K562 (cell line): Measurements from ENCODE around the gene TOX2.

Experiments
- EWSR1 ChIP-seq: fragments of 450-650 bp; IDR thresholded peaks from 2 replicates; pipeline ENCODE4 v1.6.1; 2018; ENCODE audit warnings: borderline replicate concordance, mild to moderate bottlenecking, low read depth, moderate library complexity; ENCODE audit not compliant: partially characterized antibody
- JUNB ChIP-seq: fragments of 450-650 bp; formaldehyde crosslinking; conservative IDR thresholded peaks from 2 replicates; pipeline ENCODE4 v1.4.0; 2020; ENCODE audit warnings: mild to moderate bottlenecking
- MYC ChIP-seq, 2 experiments: fragments of 250-450 bp in 1 of 2; sonication (Bioruptor Pico) in 1 of 2; IDR thresholded peaks; 2 replicates each; pipeline versions ENCODE4 v1.5.1 to v1.6.1; 2012 to 2021; ENCODE audit warnings: low read depth in 2 of 2, borderline replicate concordance in 1 of 2, improper control_type of control experiment in 1 of 2, low read length in 1 of 2, mild to moderate bottlenecking in 1 of 2, moderate library complexity in 1 of 2
- NBN ChIP-seq: fragments of 450-650 bp; IDR thresholded peaks from 2 replicates; pipeline ENCODE4 v1.6.1; 2016; ENCODE audit warnings: low read depth, mild to moderate bottlenecking
- POLR2A ChIP-seq: fragments of 450-650 bp; conservative IDR thresholded peaks from 2 replicates; pipeline ENCODE4 v1.6.1; 2016
- RAD51 ChIP-seq: fragments of 450-650 bp; IDR thresholded peaks from 2 replicates; pipeline ENCODE4 v1.7.1; 2016; ENCODE audit warnings: low read depth, mild to moderate bottlenecking, borderline replicate concordance
- RBM25 ChIP-seq: fragments of 200-400 bp; formaldehyde crosslinking; IDR thresholded peaks from 2 replicates; pipeline ENCODE4 v1.6.1; 2018; ENCODE audit warnings: low read length, low read depth, moderate library complexity; ENCODE audit not compliant: severe bottlenecking
- SRSF1 ChIP-seq: fragments of 200-400 bp; formaldehyde crosslinking; IDR thresholded peaks from 2 replicates; pipeline ENCODE4 v1.6.1; 2017; ENCODE audit warnings: mild to moderate bottlenecking, low read depth, low read length, moderate library complexity
- ZNF121 ChIP-seq: sonication (generic); formaldehyde crosslinking; conservative IDR thresholded peaks from 2 replicates; pipeline ENCODE4 v1.8.0; 2022; ENCODE audit warnings: missing genetic modification reagents
- ZNF444 ChIP-seq: fragments of 250-450 bp; sonication (Bioruptor Pico); IDR thresholded peaks from 2 replicates; pipeline ENCODE4 v1.4.0; 2020; ENCODE audit warnings: mild to moderate bottlenecking, moderate library complexity
- TF ChIP-seq, protein P1 (sequence below), 3 experiments: IDR thresholded peaks in 2 of 3; conservative IDR thresholded peaks in 1 of 3; 2 replicates each; pipeline ENCODE4 v1.5.1; 2011 to 2012; ENCODE audit warnings: low read length in 3 of 3, mild to moderate bottlenecking in 3 of 3, control low read depth in 2 of 3, improper control_type of control experiment in 1 of 3, inconsistent platforms in 1 of 3, low read depth in 1 of 3, mixed read lengths in 1 of 3, moderate library complexity in 1 of 3; ENCODE audit not compliant: insufficient read depth in 2 of 3
- TF ChIP-seq, protein P2 (sequence below): fragments of 250-450 bp; sonication (Bioruptor Pico); IDR thresholded peaks from 2 replicates; pipeline ENCODE4 v1.5.0; 2021
- TF ChIP-seq, protein P3 (sequence below), 2 experiments: fragments of 450-650 bp in 1 of 2; sonication (generic) in 1 of 2; formaldehyde crosslinking in 1 of 2; IDR thresholded peaks; 2 replicates each; pipeline versions ENCODE4 v1.7.1 to v1.9.0; 2016 to 2022; ENCODE audit warnings: inconsistent platforms in 1 of 2, mild to moderate bottlenecking in 1 of 2, missing genetic modification reagents in 1 of 2

DNA sequence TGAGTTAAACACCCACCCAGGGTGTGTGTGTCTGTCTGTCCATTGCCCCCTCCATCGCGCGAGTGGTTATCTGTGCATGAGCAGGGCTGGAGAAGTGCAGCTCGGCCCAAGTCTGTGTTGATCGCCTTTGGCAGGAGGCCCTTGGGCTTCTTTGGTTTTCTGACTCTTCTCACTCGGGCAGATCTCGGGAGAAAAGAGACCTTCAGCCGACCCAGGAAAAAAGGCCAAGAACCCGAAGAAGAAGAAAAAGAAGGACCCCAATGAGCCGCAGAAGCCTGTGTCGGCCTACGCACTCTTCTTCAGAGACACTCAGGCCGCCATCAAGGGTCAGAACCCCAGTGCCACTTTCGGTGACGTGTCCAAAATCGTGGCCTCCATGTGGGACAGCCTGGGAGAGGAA, 139.5 kb downstream of the TOX2 start:
- no peak for TF ChIP-seq NBN
- TF ChIP-seq SRSF1: no peak
- TF ChIP-seq, protein P1, sequence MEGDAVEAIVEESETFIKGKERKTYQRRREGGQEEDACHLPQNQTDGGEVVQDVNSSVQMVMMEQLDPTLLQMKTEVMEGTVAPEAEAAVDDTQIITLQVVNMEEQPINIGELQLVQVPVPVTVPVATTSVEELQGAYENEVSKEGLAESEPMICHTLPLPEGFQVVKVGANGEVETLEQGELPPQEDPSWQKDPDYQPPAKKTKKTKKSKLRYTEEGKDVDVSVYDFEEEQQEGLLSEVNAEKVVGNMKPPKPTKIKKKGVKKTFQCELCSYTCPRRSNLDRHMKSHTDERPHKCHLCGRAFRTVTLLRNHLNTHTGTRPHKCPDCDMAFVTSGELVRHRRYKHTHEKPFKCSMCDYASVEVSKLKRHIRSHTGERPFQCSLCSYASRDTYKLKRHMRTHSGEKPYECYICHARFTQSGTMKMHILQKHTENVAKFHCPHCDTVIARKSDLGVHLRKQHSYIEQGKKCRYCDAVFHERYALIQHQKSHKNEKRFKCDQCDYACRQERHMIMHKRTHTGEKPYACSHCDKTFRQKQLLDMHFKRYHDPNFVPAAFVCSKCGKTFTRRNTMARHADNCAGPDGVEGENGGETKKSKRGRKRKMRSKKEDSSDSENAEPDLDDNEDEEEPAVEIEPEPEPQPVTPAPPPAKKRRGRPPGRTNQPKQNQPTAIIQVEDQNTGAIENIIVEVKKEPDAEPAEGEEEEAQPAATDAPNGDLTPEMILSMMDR (IDR thresholded peaks at IDR 0.05 in 2 of 3, conservative IDR thresholded peaks at IDR 0.05 in 1 of 3; ENCODE audit: insufficient read depth in 2 of 3, low read depth in 1 of 3, low read length in 3 of 3): no peak
- TF ChIP-seq EWSR1: no peak
- no peak for TF ChIP-seq RAD51
- no peak for TF ChIP-seq RBM25
- TF ChIP-seq POLR2A: no peak
- no peak for TF ChIP-seq JUNB (CRISPR knock-in tag)
- no peak for TF ChIP-seq MYC (IDR thresholded peaks at IDR 0.05; ENCODE audit: low read depth, low read length)
- TF ChIP-seq MYC (CRISPR knock-in tag; IDR thresholded peaks at IDR 0.05; ENCODE audit: borderline replicate concordance, low read depth): no peak
- no peak for TF ChIP-seq ZNF121
- TF ChIP-seq, protein P2, sequence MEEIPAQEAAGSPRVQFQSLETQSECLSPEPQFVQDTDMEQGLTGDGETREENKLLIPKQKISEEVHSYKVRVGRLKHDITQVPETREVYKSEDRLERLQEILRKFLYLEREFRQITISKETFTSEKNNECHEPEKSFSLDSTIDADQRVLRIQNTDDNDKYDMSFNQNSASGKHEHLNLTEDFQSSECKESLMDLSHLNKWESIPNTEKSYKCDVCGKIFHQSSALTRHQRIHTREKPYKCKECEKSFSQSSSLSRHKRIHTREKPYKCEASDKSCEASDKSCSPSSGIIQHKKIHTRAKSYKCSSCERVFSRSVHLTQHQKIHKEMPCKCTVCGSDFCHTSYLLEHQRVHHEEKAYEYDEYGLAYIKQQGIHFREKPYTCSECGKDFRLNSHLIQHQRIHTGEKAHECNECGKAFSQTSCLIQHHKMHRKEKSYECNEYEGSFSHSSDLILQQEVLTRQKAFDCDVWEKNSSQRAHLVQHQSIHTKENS (CRISPR knock-in tag): no peak
- TF ChIP-seq, protein P3, sequence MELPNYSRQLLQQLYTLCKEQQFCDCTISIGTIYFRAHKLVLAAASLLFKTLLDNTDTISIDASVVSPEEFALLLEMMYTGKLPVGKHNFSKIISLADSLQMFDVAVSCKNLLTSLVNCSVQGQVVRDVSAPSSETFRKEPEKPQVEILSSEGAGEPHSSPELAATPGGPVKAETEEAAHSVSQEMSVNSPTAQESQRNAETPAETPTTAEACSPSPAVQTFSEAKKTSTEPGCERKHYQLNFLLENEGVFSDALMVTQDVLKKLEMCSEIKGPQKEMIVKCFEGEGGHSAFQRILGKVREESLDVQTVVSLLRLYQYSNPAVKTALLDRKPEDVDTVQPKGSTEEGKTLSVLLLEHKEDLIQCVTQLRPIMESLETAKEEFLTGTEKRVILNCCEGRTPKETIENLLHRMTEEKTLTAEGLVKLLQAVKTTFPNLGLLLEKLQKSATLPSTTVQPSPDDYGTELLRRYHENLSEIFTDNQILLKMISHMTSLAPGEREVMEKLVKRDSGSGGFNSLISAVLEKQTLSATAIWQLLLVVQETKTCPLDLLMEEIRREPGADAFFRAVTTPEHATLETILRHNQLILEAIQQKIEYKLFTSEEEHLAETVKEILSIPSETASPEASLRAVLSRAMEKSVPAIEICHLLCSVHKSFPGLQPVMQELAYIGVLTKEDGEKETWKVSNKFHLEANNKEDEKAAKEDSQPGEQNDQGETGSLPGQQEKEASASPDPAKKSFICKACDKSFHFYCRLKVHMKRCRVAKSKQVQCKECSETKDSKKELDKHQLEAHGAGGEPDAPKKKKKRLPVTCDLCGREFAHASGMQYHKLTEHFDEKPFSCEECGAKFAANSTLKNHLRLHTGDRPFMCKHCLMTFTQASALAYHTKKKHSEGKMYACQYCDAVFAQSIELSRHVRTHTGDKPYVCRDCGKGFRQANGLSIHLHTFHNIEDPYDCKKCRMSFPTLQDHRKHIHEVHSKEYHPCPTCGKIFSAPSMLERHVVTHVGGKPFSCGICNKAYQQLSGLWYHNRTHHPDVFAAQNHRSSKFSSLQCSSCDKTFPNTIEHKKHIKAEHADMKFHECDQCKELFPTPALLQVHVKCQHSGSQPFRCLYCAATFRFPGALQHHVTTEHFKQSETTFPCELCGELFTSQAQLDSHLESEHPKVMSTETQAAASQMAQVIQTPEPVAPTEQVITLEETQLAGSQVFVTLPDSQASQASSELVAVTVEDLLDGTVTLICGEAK (IDR thresholded peaks at IDR 0.05): no peak
- TF ChIP-seq, protein P3 (CRISPR knock-in tag; IDR thresholded peaks at IDR 0.05): no peak
- TF ChIP-seq ZNF444 (CRISPR knock-in tag): no peak
